ENCODE measurements around the gene VEGFA. TPM values are rescaled to one million over a fixed set of nuclear protein-coding genes. Genes with fewer than 3 reads are reported as not detected.

Gene VEGFA
- total RNA-seq, 1 donor from 2014 or later: 29.0 TPM

DNA sequence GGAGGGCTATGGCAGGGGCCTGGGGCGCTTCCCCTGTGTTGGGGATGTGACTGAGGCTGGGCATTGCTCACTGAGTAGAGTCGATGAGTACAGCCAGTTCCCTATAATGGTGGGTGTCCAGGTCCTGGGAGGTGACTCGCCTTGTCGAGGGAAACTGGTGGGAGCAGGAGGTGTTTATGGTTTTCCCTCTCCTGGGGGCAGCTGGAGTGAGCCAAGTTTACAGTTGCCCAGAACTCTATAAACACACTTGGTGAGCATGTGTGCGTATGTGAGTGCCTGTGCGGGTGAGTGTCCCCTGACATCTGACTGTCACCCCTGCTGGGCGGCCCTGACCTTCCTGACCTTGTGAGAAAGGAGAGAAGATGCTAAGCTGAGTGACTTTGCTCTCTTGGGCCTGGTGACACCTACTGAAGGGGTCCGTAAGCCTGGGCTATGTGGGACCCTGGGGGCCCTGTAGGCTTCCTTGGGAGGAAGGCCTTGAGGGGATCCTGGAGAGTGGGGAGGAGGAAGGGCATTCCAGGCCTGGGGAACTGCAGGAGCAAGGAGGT lies 65.9 kb downstream of the VEGFA start:
- Mint-ChIP-seq H3K36me3 (ENCODE audit: low read depth) (no peaks in the 10 kb centered on the region), H3K4me1 (no peaks in the 10 kb centered on the region), H3K27me3 (peaks cover 10% of the 10 kb centered on the region), H3K4me3 (no peak overlapping the region), H3K27ac (no peak overlapping the region), H3K9me3 (no peaks in the 10 kb centered on the region)
- ChIA-PET CTCF (no interaction called here), POLR2A (no interaction called here)
- DNase-seq (no peak), ATAC-seq (ENCODE audit: low read depth) (no peak)
- TF ChIP-seq, protein P1, sequence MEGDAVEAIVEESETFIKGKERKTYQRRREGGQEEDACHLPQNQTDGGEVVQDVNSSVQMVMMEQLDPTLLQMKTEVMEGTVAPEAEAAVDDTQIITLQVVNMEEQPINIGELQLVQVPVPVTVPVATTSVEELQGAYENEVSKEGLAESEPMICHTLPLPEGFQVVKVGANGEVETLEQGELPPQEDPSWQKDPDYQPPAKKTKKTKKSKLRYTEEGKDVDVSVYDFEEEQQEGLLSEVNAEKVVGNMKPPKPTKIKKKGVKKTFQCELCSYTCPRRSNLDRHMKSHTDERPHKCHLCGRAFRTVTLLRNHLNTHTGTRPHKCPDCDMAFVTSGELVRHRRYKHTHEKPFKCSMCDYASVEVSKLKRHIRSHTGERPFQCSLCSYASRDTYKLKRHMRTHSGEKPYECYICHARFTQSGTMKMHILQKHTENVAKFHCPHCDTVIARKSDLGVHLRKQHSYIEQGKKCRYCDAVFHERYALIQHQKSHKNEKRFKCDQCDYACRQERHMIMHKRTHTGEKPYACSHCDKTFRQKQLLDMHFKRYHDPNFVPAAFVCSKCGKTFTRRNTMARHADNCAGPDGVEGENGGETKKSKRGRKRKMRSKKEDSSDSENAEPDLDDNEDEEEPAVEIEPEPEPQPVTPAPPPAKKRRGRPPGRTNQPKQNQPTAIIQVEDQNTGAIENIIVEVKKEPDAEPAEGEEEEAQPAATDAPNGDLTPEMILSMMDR (IDR thresholded peaks at IDR 0.05): no peak
- intact Hi-C loops (cut with micrococcal nuclease): loop anchor here (1.0 kb wide), 1 partner anchor 41 kb away; no protein-coding TSS in a partner anchor

Other genes with a start within 250 kb of the VEGFA start
- gene XPO5, start 194.2 kb upstream of the VEGFA start, total RNA-seq: 54.4 and 59.4 TPM in 2 replicates
- gene POLH, start 194.0 kb upstream of the VEGFA start, total RNA-seq: 23.3 and 26.5 TPM in 2 replicates
- 75.7 and 81.4 TPM in 2 replicates for gene GTPBP2, start 140.9 kb upstream of the VEGFA start, total RNA-seq
- gene MAD2L1BP, start 134.4 kb upstream of the VEGFA start, total RNA-seq: 40.1 and 40.5 TPM in 2 replicates
- 0.17 TPM in 1 of 2 replicates, not detected in the other for gene RSPH9, start 125.2 kb upstream of the VEGFA start, total RNA-seq
- 57.0 and 59.1 TPM in 2 replicates for gene MRPS18A, start 82.4 kb upstream of the VEGFA start, total RNA-seq